PFSK-1 (cell line): ENCODE data around the gene CD300H.

ENCODE experiments used
- POLR2AphosphoS5 ChIP-seq: IDR thresholded peaks from 2 replicates; pipeline ENCODE4 v1.6.1; 2012; ENCODE audit warnings: low read depth, mild to moderate bottlenecking, control low read depth, low read length, moderate library complexity
- TAF1 ChIP-seq: IDR thresholded peaks from 2 replicates; pipeline ENCODE4 v1.6.1; 2012; ENCODE audit warnings: low read length, control low read depth, borderline replicate concordance; ENCODE audit not compliant: insufficient read depth

DNA sequence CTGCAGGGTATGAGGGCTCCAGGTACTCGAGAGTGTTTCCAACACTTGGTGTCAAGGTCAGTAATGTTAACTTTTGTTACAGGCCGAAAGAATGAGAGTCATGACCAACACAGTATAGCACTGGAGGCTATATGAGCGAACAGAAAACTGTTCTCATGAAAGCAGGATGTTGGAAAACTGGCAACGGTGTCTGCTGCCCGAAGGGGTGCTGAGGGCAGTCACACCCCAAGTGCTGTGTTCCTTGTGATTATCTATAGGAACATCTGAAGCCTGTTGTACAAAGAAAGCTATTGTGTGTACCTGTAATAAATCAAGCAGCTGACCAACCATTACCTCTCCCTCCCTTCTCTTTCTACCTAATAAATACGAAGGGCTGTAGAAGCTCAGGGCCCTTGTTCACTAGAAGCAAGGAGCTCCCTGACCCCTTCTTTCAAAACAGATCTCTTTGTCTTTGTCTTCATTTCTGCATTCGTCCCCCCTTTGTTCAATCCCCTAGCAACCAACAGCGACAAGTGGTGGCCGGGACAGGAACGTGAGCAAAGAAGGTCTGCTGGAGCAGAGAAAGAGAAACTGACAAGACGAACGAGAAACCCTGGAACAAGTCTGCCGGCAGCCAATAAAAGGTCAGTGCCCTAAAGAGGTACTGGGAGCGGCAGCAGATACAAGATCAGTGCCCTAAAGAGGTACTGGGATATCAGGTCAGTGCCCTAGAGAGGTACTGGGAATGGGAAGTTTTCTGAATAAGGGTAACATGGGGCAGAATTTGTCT, 17.2 kb upstream of the CD300H start:
- TF ChIP-seq POLR2AphosphoS5 (no peak), TAF1 (no peak)
